ENCODE results near the gene QKI.

DNA sequence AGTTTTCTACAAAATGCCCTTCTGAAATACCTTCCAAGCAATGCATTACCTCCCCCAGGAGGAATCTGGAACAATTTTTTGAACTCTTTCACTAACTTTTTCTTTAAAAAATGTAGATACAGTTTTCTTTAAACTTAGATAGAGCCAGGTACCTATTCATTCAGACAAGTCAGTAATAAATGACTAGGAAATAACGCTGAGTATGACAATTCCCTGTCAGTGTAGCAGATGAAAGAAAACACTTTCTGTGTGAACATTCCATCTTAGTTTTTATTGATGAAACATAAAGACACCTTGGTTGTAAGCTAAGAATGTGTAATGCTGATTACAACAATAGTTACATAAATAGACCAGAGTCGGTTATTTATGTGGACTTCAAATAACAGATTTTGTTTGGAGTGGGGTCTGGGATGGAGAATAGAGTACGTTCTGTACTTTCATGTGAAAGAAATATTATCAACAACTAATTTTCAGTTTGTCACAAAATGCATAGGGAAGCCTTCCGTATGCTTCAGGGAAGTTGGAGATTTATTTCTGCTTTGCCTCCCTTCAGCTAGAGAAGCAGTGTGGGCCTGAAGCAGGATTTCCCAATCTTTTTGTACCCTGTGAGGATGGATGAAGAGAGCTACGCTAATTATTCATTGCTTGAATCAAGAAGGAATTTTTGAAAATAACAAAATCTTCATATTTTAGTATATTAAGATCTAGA, 19.2 kb upstream of the QKI start:
- TF ChIP-seq CREB1 (IDR thresholded peaks at IDR 0.05) (no peak), TAF7 (optimal IDR thresholded peaks at IDR 0.05; ENCODE audit: borderline replicate concordance, low read depth, low read length) (no peak), POLR2A (IDR thresholded peaks at IDR 0.05; ENCODE audit: control extremely low read depth in 1 of 2, low read depth in 2 of 2, low read length in 2 of 2) (no peak), SIRT6 (IDR thresholded peaks at IDR 0.05; ENCODE audit: low read length) (no peak), CHD1 (IDR thresholded peaks at IDR 0.05; ENCODE audit: low read depth, low read length) (no peak), GTF2F1 (IDR thresholded peaks at IDR 0.05; ENCODE audit: borderline replicate concordance, low read depth, low read length) (no peak), SIN3A (conservative IDR thresholded peaks at IDR 0.05 in 1 of 2, IDR thresholded peaks at IDR 0.05 in 1 of 2; ENCODE audit: low read depth in 1 of 2, low read length in 2 of 2) (no peak), EGR1 (IDR thresholded peaks at IDR 0.05; ENCODE audit: borderline replicate concordance, low read depth, low read length) (no peak), TEAD4 (IDR thresholded peaks at IDR 0.05; ENCODE audit: low read depth, low read length) (no peak)
- TF ChIP-seq, protein P1, sequence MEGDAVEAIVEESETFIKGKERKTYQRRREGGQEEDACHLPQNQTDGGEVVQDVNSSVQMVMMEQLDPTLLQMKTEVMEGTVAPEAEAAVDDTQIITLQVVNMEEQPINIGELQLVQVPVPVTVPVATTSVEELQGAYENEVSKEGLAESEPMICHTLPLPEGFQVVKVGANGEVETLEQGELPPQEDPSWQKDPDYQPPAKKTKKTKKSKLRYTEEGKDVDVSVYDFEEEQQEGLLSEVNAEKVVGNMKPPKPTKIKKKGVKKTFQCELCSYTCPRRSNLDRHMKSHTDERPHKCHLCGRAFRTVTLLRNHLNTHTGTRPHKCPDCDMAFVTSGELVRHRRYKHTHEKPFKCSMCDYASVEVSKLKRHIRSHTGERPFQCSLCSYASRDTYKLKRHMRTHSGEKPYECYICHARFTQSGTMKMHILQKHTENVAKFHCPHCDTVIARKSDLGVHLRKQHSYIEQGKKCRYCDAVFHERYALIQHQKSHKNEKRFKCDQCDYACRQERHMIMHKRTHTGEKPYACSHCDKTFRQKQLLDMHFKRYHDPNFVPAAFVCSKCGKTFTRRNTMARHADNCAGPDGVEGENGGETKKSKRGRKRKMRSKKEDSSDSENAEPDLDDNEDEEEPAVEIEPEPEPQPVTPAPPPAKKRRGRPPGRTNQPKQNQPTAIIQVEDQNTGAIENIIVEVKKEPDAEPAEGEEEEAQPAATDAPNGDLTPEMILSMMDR (IDR thresholded peaks at IDR 0.05; ENCODE audit: control extremely low read depth in 1 of 3, insufficient read depth in 1 of 3, low read depth in 1 of 3, low read length in 3 of 3) = no peak
- TF ChIP-seq, protein P2, sequence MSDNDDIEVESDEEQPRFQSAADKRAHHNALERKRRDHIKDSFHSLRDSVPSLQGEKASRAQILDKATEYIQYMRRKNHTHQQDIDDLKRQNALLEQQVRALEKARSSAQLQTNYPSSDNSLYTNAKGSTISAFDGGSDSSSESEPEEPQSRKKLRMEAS (IDR thresholded peaks at IDR 0.05) = no peak
